HG02623 (cell line): ENCODE measurements around the gene DHRS1.
"Not testable (repeated sequence)": the region's sequence is repeated elsewhere in the genome, so short reads cannot be mapped to it uniquely, and the experiment has no call there.

Source experiments
- ATAC-seq: cut with Tn5 transposase; IDR thresholded peaks from one replicate; pipeline ENCODE4 v1.9.1; 2021; ENCODE audit warnings: moderate library complexity; ENCODE audit not compliant: unreplicated experiment

DHRS1 gene

DNA sequence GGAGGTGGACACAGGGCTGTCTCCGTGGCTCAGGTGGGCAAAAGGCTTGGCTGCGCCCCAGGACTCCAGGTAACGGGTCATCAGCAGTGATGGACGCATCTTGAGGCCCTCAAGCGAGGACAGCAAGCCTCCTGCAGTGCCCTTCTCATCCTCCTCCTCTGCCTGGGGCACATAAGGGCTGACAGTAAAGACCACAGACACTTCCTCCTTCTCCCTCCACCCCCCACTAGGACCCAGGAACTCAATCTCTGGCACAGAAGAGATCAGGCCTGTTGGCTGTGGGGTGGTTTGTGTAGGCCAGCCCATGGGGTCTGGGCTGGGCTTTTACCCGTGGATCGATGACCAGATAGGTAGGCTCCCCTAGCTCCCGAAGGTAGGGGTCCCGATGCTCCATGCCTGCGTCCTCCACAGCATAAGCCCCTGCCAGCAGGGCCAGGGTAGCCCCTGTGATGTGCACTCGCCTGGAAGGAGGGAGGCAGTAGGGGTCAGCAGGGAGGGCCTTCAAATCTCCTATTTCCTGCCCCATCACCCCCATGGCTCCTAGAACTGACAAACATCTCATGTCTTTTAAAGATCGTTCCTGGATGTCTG is 29.6 kb upstream of the DHRS1 start:
- no peak for ATAC-seq

- ATAC-seq = not testable (repeated sequence)
Observed at GRCh38 chr14:24327914-24328313, 28.3 kb upstream of the DHRS1 start.

DNA sequence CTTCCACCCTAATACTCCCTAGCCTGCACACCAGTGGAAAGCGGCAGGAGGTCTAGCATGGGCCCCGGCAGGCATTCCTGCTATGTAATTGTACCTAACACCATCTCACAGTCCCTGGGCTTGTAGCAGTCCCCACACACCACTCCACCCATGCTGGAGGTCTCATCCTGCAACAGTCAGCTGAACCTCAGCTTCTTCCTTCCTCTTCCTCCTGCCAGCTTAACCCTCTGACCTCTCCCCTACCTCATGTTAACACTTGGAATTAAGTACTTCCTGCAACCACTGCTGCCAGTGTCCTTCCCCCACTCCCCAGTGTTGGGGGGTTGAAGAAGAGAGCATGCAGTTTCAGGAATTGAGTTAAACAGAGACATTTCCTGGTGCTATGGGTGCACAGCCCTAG is 27.7 kb upstream of the DHRS1 start:
- no peak for ATAC-seq

- ATAC-seq = no peak
Observed at GRCh38 chr14:24325963-24326362, 26.4 kb upstream of the DHRS1 start.

- ATAC-seq = no peak
Observed at GRCh38 chr14:24325041-24325530, 25.5 kb upstream of the DHRS1 start.

DNA sequence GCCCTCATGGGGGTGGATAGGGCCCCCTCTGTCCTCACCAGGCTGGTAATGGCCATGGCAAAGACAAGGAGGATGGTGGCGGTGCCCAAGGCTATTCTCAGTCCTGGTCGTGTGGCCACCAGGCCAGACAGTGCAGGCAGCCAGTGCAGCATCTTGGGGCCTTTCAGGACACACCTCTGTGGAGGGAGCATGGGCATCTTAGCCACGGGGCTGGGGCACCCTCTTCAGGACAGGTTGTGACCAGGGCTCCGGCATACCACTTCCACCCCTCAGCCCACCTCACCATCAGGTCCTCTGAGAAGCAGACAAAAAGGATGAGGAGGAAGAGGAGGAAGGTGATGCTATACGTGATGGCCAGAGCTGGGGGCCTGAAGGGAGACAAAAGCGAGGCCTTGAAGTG is 24.4 kb upstream of the DHRS1 start:
- no peak for ATAC-seq

DNA sequence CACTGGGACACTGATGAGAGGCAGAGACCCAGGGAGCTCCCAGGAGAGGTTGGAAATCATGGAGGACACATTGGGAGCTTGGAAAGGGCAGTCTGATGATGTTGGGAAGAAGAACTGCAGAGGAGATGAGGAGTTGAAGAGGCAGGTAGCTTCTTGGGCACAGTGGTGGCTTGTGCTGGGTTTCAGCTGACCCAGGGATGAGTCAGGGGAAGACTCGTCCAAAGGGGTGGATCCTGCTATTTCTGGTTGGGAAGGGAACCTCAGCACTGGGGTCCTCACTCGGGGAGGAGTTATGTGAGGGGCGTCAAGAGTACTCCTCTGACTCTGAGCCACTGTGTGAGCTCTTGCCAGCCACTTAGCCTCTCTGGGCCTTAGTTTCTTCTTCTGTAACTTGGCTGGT is 23.8 kb upstream of the DHRS1 start:
- ATAC-seq = no peak

DNA sequence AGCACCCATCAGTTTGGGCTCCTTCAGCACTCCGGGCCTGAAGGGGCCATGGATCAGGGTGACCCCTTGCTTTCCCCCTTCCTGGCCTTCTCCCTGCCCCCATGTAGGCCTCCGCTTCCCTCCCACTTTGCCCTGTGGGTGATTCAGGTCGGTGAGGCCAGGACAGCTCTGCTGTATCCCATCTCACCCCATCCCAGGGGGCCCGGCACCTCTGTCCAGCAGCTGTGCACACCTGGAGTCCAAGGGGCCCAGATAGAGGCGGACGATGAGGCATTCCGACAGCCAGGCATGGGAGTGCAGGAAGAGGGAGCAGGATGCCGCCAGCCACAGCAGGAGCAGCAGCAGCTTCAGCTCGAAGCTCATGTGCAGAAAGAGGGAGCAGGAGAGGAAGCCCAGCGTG is 23.1 kb upstream of the DHRS1 start:
- no peak for ATAC-seq

DNA sequence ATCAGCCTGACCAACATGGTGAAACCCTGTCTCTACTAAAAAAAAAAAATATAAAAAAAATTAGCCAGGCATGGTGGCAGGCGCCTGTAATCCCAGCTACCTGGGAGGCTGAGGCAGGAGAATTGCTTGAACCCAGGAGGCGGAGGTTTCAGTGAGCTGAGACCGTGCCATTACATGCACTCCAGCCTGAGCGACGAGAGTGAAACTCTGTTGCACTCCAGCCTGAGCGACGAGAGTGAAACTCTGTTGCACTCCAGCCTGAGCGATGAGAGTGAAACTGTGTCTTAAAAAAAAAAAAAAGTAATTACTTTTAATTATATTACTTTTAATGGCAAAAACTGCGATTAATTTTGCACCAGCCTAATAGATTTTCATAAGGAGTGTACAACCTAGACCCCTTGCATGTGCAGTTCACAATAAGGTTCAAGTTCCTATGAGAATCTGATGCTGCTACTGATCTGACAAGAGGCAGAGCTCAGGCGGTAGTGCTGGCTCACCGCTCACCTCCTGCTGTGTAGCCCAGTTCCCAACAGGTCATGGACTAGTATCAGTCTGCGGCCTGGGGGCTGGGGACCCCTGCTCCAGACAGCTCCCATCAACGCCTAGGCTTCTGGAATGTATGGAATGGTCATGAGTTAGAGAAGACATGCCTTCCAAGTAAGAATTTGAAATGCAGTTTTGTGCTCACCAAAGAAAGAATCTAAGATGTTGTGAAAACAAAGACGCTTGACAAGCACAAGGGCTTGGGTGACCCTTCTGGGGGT is 21.8 kb upstream of the DHRS1 start:
- ATAC-seq = no peak

GRCh38 chr14:24317141-24317928 is 17.8 kb upstream of the DHRS1 start:
- ATAC-seq = no peak

DNA sequence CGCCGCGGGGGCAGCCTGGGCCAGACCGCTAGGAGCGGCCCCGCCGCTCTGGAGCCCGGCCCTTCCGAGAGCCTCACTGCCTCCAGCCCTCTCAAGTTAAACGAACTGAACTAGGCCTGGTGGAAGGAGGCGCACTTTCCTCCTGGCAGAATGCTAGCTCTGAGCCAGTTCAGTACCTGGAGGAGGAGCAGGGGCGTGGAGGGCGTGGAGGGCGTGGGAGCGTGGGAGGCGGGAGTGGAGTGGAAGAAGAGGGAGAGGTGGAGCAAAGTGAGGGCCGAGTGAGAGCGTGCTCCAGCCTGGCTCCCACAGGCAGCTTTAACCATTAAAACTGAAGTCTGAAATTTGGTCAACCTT is 17.0 kb upstream of the DHRS1 start:
- ATAC-seq = no peak

DNA sequence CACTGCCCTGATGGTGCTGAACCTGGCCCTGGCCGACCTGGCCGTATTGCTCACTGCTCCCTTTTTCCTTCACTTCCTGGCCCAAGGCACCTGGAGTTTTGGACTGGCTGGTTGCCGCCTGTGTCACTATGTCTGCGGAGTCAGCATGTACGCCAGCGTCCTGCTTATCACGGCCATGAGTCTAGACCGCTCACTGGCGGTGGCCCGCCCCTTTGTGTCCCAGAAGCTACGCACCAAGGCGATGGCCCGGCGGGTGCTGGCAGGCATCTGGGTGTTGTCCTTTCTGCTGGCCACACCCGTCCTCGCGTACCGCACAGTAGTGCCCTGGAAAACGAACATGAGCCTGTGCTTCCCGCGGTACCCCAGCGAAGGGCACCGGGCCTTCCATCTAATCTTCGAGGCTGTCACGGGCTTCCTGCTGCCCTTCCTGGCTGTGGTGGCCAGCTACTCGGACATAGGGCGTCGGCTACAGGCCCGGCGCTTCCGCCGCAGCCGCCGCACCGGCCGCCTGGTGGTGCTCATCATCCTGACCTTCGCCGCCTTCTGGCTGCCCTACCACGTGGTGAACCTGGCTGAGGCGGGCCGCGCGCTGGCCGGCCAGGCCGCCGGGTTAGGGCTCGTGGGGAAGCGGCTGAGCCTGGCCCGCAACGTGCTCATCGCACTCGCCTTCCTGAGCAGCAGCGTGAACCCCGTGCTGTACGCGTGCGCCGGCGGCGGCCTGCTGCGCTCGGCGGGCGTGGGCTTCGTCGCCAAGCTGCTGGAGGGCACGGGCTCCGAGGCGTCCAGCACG is 16.4 kb upstream of the DHRS1 start:
- ATAC-seq = no peak

DNA sequence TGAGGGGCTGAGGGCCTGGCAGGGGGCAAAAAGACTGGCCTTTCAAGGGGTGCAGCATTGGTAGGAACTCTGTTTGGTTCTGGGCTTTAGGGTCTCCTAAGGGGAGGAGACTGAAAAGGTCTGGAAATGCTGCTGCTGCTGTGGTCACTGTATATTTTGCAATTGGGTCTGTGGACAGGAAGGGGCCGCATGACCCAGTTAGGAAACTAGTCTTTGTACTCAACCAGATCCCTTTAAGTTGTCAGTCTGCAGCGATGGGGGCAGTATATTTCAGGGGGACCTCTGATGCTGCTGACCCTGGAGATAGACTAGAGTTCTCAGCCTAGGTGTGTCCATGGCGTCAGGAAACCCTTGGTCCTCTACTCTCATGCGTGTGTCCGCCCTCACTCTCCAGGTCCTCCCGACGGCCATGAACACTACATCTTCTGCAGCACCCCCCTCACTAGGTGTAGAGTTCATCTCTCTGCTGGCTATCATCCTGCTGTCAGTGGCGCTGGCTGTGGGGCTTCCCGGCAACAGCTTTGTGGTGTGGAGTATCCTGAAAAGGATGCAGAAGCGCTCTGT is 15.7 kb upstream of the DHRS1 start:
- no peak for ATAC-seq

DNA sequence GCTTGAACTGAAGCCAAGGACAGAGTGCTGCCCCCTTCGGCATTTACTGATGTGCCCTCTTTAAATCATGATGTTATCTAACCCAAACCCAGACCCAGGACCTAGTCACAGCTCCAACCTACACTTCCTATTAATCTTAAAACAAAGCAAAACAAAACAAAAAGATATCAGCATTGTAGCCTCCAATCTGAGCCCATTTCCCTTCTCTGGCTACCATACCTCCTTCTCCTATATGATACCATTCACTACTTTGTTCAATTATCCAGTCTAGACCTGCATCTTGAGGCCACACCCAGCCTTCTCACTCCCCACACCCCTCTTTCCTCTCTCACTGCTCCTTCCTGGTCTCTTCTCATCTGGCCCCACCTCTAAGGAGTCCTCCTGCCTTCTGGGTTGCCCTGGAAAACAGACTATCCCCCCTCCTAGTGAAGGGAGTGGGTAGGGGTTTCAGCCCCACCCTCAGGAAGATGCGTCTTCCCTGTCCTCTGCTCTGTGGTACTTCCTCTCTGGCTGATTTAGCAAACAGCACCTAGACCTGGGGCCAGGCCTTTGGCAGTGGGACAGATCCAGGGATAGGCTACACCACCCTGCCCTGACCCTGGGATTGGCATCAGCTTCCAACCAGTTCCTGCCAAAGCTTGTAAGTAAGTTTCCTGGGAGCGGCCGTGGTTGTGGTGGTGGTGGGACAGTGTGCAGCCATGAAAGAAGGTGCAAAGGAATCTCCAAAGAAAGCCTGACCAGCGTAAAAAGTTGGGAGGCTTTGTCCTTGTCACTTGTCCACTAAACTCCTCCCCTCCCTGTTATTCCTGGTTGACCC is 15.0 kb upstream of the DHRS1 start:
- ATAC-seq = no peak

- no peak for ATAC-seq
Observed at GRCh38 chr14:24313913-24314312, 14.3 kb upstream of the DHRS1 start.

GRCh38 chr14:24312736-24313507 is 13.3 kb upstream of the DHRS1 start:
- no peak for ATAC-seq

GRCh38 chr14:24311837-24312615 is 12.4 kb upstream of the DHRS1 start:
- ATAC-seq = no peak
